H1 (cell line): ENCODE data around the gene ACSL4.

Source experiments
- BACH1 ChIP-seq: IDR thresholded peaks from 2 replicates; pipeline ENCODE4 v1.6.1; 2012; ENCODE audit warnings: low read length, improper control_type of control experiment
- CHD7 ChIP-seq: fragments of 300-600 bp; sonication (generic); IDR thresholded peaks from 2 replicates; pipeline ENCODE4 v1.7.1; 2012; ENCODE audit warnings: low read length, moderate library complexity, mild to moderate bottlenecking, inconsistent platforms; ENCODE audit not compliant: insufficient replicate concordance
- CREB1 ChIP-seq: IDR thresholded peaks from 2 replicates; pipeline ENCODE4 v1.6.1; 2012; ENCODE audit warnings: inconsistent platforms
- CTCF ChIP-seq, 3 experiments: IDR thresholded peaks; 1 replicate in 2 of 3; 2 replicates in 1 of 3; pipeline versions ENCODE4 v1.5.1 to v1.6.1; 2011; ENCODE audit warnings: low read length in 3 of 3, mild to moderate bottlenecking in 3 of 3, inconsistent platforms in 2 of 3, low read depth in 1 of 3, moderate library complexity in 1 of 3; ENCODE audit not compliant: insufficient read depth in 1 of 3; ENCODE audit errors: control extremely low read depth in 1 of 3
- EP300 ChIP-seq, 2 experiments: IDR thresholded peaks; 1 replicate in 1 of 2; 2 replicates in 1 of 2; pipeline ENCODE4 v1.6.1; 2011 to 2012; ENCODE audit warnings: low read depth in 2 of 2, low read length in 2 of 2, mild to moderate bottlenecking in 2 of 2, borderline replicate concordance in 1 of 2, inconsistent platforms in 1 of 2, moderate library complexity in 1 of 2
- GABPA ChIP-seq: IDR thresholded peaks from 2 replicates; pipeline ENCODE4 v1.6.1; 2011; ENCODE audit warnings: mild to moderate bottlenecking, low read length, moderate library complexity, borderline replicate concordance; ENCODE audit not compliant: insufficient read depth
- KDM1A ChIP-seq: fragments of 200-600, 300-600 bp; sonication (generic); IDR thresholded peaks from 2 replicates; pipeline ENCODE4 v1.7.1; 2016; ENCODE audit warnings: mild to moderate bottlenecking, low read length, borderline replicate concordance
- POLR2A ChIP-seq, 2 experiments: IDR thresholded peaks; 1 replicate in 1 of 2; 2 replicates in 1 of 2; pipeline ENCODE4 v1.6.1; 2011; ENCODE audit warnings: low read depth in 2 of 2, low read length in 2 of 2, mild to moderate bottlenecking in 2 of 2; ENCODE audit errors: control extremely low read depth in 1 of 2
- SIX5 ChIP-seq: IDR thresholded peaks from 2 replicates; pipeline ENCODE4 v1.6.1; 2011; ENCODE audit warnings: mild to moderate bottlenecking, low read depth, low read length
- SP4 ChIP-seq: IDR thresholded peaks from 2 replicates; pipeline ENCODE4 v1.6.1; 2012; ENCODE audit warnings: low read length, inconsistent platforms
- TAF1 ChIP-seq: IDR thresholded peaks from 2 replicates; pipeline ENCODE4 v1.6.1; 2011; ENCODE audit warnings: mild to moderate bottlenecking, low read depth, low read length
- TCF12 ChIP-seq: IDR thresholded peaks from 2 replicates; pipeline ENCODE4 v1.6.1; 2011; ENCODE audit warnings: low read depth, mild to moderate bottlenecking, low read length
- YY1 ChIP-seq: IDR thresholded peaks from 2 replicates; pipeline ENCODE4 v1.6.1; 2011; ENCODE audit warnings: low read depth, mild to moderate bottlenecking, low read length

GRCh38 chrX:109709129-109709631 is 23.9 kb downstream of the ACSL4 start:
- no peak for TF ChIP-seq KDM1A
- TF ChIP-seq EP300 (IDR thresholded peaks at IDR 0.05; ENCODE audit: borderline replicate concordance in 1 of 2, low read depth in 2 of 2, low read length in 2 of 2) = no peak
- no peak for TF ChIP-seq CTCF (IDR thresholded peaks at IDR 0.05; ENCODE audit: control extremely low read depth in 1 of 3, insufficient read depth in 1 of 3, low read depth in 1 of 3, low read length in 3 of 3)
- TF ChIP-seq CHD7 = no peak
- no peak for TF ChIP-seq SP4
- TF ChIP-seq GABPA = no peak
- no peak for TF ChIP-seq TAF1
- TF ChIP-seq YY1 = no peak
- TF ChIP-seq TCF12 = no peak
- TF ChIP-seq BACH1 = no peak
- no peak for TF ChIP-seq CREB1
- no peak for TF ChIP-seq POLR2A (IDR thresholded peaks at IDR 0.05; ENCODE audit: control extremely low read depth in 1 of 2, low read depth in 2 of 2, low read length in 2 of 2)
- TF ChIP-seq SIX5 = no peak
